HG03060 (cell line): ENCODE measurements around the gene ZNF541.

Source experiments
- ATAC-seq: cut with Tn5 transposase; IDR thresholded peaks from one replicate; pipeline ENCODE4 v1.9.1; 2021; ENCODE audit warnings: low read depth, moderate number of reproducible peaks; ENCODE audit not compliant: unreplicated experiment

ZNF541 gene

DNA sequence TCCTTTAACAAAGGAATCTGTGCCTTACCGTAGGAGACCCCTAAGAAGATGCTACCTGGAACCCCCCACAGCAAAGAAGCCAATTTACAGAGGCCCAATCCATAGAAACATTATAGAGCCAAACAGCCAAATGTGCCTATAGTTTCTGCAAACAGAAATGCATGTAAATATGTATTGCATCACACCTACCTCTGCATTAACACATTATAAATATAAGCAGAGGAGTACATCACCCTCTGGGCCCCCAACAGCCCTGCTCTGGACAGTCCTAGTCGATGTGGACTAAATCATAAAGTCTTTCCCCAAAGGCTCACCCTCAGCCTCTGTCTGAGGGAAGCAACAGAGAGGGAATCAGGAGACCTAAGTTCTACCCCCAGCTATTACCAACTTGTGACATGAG lies 25.7 kb downstream of the ZNF541 start:
- no peak for ATAC-seq

DNA sequence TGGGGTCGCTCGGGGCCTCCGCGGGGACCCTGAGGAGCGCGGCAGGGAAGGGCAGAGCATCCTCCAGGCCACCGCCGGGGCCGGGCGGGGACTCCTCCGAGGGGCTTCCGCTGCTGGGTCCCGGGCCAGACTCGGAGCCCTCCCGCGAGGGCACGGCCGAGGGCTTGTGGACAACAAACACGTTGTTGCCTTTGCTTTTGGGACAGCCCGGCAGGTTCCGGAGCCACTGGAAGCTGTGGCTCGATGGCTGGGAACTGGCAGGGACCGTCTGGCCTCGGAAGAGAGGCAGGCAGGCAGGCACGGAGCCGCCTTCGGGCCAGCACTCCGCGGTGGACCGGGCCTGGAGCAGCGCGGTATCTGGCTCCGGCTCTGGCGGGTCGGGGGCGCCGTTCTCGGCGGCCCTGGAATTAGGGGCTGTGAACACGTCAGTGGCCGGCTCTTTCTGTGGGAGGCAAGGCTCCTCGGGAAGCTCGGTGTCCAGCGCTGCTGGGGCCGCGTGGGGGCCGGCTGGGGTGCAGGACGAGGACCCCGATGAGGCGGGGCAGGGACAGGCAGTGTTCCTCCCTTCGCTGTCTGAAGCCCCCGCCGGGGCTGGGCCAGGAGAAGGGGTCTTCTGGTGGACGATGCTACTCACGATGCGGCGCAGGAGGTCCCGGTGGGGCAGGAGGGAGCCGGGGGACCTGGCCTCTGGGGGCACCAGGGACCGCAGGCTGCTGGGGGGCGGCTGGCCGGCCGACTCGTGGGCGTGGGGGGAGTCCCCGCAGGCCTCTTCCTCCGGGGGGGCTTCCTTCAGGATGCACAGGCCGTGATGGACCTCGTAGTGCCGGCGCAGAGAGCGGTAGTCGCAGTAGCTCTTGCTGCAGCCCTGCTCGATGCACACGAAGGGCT lies 27.6 kb downstream of the ZNF541 start:
- no peak for ATAC-seq

DNA sequence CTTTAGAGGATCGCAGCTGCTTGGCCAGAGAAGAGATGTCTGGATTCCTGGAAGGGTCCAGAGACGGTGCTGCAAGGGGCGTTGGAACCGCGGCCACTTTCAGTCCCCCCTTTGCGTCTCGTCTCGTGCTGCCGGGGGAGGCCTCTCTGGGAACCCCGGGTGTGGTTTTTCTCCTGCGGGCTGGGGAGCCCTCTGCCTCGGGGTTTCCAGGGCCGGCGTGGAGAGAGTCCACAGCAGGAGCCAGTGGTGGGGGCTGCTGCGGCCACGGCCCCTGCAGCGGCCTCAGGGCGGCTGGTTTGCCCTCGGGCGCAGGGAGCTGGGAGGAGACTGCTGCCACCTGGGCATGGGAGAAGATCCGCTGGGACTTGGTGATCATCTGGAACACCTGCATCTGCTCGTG lies 28.5 kb downstream of the ZNF541 start:
- ATAC-seq: no peak

DNA sequence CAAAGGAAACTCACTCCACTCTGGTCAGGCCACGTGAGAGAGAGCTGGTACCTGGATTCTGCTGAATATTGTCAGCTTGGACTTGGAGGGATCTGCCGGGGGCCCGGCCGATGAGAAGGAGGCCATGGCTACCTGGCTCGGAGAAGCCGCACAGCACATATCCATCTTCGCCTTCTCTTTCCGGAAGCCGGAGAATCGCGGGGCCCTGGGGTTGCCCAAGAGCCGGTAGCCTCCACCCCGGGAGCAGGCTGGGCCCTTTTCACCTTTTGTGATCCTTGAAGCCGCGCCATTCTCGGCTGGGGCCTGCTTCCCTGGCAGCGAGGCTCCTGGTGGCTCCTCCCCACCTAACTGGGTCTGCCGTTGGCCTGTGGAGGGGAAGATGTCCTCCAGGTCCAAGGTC lies 28.9 kb downstream of the ZNF541 start:
- ATAC-seq: no peak

DNA sequence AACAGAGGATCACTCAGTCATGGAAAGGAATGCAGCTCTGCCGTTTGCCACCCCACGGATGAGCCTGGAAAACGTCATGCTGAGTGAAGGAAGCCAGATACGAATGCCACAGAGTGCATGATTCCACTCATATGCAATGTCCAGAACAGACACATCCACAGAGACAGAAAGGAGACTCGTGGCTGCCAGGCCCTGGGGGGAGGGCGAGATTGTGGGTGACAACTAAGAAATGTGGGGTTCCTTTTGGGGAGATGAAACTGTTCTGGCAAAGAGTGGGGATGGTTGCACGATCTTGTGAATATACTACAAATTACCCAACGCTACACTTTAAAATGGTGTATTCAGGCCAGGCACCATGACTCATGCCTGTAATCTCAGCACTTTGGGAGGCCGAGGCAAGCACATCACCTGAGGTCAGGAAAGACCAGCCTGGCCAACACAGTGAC lies 30.9 kb downstream of the ZNF541 start:
- ATAC-seq: no peak

DNA sequence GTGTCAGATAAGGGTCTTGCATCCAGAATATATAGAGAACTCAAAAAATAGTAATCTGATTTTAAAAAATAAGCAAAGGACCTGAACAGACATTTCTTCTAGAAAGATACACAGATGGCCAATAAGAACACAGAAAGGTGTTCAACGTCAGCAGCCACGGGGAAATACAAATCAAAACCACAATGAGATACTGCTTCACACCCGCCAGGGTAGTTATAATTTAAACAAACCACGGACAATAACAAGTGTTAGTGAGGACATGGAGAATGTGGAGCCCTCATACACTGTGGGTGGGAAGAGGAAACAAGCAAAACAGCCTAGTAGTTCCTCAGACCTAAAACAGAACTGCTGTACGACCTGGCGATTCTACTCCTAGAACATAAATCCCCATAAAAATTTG lies 31.4 kb downstream of the ZNF541 start:
- no peak for ATAC-seq

DNA sequence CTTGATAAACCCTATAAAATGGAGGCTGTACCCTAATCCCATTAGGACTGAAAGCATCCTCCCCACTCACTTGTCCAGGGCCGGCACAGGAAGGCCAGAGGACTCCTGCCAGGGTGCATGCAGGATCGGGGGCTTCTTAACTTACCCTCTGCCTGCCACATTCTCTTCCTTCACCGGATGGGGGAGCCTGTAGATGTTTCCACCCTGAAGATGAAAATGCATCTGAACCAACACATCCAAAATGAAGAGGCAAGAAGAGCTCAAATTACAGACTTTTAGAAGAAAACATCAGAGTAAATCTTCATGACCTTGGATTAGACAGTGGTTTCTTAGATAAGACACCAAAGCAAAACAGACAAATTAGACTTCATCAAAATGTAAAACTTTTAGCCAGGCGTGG lies 32.2 kb downstream of the ZNF541 start:
- ATAC-seq: no peak

DNA sequence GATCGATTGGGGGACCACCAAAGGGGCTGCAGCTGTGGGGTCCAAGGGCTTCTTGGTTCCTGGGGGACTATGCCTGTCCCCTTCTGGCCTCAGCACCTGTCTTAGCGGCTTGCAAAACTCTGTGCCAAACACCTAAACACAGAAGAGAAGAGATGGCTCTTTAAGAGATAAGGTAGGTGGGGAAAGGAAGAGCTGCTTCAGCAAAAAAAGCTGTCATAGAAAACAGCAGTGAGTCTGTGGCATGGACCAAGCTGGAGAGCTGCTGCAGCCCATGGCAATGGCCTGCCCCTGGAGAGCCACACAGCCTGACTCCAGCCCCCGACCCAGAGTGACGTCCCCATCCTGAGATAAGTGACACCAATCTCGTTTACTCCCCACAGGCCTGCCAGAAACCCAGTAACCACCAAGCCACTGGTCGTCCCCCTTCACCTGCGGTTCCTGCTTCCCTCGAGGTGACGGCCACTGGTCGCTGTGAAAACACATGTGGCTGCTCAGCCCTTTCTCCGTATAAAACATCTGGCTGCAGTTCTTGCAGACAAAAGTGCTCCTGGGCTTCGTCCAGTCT lies 33.1 kb downstream of the ZNF541 start:
- ATAC-seq: no peak

DNA sequence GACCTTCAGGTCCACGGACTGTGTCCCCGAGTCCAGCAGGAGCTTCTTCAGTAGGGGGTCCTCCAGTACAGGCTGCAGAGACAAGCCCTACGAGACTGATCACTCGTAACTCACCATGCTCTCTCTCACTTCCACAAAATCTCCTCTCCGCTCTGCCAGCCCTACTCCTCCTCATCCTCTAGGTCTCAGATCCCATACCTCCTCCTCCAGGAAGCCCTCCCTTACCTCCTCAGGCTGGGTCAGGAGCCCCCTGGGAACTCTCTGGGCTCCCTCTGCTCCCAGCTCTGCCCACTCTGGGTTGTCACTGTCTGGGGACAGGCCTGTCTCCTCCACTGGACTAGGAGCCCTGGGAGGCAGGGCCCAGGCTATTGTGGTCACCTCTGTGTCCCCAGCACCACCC lies 34.1 kb downstream of the ZNF541 start:
- ATAC-seq: no peak

DNA sequence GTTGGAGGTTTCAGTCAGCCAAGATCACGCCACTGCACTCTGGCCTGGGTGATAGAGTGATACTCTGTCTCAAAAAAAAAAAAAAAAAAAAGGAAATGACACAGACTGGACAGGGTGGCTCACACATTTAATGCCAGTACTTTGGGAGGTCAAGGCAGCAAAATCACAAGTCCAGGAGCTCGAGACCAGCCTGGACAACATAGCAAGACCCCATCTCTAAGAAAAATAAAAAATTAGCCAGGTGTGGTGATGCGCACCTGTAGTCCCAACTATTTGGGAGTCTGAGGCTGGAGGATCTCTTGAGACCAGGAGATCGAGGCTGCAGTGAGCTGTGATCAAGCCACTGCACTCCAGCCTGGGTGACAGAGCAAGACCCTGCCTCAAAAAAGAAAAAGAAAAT lies 35.5 kb downstream of the ZNF541 start:
- no peak for ATAC-seq

DNA sequence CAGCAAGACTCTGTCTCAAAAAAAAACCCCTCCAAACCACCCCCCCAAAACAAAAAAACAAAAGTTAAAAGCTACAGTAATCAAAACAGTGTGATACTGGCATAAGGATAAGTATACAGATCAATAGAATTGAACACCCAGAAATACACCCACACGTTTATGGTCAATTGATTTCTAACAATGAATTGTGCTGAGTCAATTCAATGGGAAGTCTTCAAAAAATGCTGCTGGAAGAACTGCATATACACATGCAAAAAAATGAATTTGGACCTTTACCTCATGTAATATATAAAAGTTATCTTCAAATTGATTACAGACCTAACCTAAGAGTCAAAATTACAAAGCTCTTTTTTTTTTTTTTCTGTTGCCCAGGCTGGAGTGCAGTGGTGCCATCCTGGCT lies 38.3 kb downstream of the ZNF541 start:
- no peak for ATAC-seq

DNA sequence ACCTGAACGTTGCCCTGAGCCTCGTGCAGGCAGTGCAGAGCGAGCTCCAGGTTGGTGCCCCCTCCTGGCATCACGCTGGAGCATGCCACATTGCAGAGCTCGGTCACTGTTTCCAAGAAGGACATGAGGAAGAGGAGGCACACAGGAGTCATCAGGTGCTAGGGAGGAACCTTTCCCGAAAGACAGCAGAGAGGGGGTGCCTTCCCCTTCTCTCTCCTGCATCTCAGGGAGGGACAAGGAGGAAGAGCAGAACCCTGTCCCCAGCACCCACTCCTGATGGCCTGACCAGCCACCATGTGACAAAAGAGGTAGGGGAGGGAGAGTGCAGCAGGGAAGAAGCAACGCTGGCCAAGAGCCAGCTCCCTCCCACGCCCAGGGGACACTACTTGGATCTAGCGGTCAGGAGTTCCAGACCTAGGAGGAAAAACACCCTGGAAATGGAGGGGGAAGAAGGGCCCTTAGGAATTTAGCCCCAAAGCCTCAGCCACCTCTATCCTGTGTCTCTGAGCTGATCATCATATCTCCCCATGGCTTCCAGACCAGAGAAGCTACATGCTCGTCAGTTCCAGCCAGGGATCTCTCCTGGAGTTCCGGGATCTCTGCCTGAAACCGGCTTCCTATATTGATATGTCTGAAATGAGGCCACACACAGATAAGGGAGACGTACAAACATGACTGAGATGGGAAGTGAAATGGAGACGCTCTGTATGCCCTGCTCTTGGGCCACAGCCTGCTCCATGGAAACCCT lies 41.1 kb downstream of the ZNF541 start:
- ATAC-seq: no peak

DNA sequence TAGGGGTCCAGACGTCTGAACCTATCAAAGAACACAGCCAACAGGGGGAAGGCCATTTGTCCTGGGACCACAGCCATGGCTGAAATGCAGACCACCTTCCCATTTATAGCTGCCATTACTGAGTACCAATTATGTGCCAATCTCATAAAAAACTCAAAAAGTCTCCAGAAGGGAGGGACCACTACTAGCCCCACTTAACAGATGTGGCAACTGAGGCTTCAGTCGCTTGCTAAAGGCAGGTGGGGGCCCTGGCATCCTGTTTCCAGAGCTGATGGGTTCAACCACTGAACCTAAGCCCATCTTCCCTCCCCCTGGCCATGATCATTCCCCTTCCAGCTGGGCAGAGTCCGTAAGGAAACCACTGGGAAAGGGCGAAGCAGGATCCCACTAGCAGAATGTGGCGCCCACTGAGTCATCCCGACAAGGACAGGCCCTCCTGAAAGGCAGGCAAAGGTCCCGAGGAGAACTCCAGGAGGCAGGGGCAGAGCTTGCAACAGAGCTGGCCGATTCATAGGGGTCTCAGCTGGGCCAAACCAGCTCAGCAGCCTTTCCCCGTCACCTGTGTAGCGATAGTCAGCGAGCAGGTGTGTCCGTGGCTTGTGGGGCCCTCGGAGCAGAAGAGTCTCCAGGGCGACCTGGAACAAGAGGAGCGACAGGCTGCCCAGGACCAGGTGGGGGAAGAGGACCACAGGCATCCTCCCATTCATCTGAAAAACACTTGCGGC lies 43.8 kb downstream of the ZNF541 start:
- ATAC-seq: no peak

DNA sequence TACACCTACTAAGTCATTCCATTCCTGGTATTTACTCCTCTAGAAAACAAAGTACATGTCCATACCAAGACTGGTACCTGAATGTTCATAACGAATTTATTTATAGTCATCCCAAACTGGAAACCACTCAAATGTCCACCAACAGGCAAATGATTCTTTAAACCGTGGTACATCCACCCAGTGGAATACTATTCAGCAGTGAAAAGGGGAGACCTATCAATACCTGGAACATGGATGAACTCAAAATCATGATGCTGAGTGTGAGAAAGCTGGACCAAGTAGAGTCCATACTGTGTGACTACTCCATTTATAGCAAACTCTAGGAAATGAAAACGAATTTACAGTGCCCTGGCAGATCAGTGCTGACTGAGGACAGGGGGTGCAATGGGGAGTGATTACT lies 46.1 kb downstream of the ZNF541 start:
- no peak for ATAC-seq

DNA sequence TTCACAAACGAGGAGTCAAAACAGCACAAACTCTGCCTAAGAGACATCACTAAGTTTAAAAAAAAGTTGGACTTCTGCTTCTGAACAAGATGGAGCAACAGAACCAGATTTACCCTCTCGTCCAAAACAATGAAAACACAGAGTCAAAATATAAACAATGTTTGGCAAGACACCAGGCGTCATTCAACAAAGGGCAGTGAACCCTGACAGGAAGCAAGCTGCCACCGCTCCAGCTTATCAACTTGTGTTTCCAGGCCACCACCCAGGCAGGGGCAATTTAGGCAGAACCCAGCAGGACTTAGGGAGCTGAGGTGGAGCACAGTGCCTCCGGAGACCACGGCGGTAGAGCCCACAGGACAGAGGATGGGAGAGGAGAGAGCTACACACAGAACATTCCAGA lies 49.5 kb downstream of the ZNF541 start:
- ATAC-seq: no peak
